Nucleus accumbens (tissue), 56 donors: ENCODE measurements around the gene WFIKKN2.
"Not testable (repeated sequence)": the region's sequence is repeated elsewhere in the genome, so short reads cannot be mapped to it uniquely, and the experiment has no call there.

ENCODE experiments used
- DNase-seq, 56 donors: peaks; one replicate each; lab custom pipeline; 2025; lab: John Stamatoyannopoulos, UW

The WFIKKN2 gene

DNA sequence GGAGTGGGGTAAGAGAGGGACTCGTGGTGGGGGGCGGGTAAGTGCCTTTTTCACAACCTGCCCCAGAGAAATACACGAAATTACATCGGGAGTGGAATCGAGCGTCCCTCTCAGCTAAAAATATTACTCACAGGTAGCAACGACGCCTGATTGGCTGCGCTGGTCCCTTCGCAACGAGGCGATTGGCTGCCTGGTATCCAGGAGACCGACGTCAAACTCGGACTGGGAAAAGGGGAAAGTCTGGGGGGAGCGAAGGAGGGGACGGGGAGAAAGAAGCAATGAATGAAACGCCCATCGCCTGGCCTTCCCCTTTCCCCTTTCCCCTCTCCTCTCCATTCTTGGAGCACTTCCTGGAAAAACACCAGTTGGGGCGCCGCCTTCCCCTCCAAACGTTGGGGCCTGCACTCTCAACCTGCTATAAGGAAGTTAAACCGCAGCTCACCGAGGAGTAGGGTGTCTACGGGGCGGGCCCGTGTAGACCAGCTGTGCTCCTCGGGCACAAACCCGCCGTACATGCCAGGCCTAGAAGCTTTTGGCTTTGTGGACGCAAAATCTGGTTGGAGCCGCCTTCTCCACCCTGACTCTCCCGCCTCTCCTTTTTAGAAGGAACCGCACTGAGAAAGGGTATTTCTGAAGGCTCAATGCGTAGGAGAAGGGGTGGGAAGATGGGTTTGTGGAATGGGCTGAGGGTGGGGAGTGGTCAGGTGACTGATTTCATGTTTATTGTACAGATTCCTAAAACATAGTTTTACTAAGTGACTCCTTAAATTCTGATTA is 32.2 kb downstream of the WFIKKN2 start:
- DNase-seq: peak; percentile 70 to 98 (median 95)

GRCh38 chr17:50868140-50868438 is 32.7 kb downstream of the WFIKKN2 start:
- DNase-seq: no peak

DNA sequence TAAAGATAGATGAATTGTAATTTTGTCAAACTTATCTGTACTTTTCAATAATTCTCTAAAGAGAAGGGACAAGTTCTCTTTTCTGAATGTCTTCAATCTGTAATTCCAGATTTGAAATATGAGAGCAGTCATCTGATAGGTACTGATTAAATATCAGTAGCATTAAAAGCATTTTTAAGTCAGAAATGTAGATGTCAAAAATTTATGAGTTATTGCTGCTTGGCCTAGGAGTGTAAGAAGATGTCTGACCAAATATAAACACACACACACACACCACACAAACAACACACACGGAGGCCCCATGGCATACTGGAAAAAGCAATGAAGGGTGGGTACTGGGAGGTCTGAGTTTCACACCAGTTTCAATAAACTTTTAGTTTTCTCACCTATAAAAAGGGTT is 33.2 kb downstream of the WFIKKN2 start:
- no peak for DNase-seq

DNA sequence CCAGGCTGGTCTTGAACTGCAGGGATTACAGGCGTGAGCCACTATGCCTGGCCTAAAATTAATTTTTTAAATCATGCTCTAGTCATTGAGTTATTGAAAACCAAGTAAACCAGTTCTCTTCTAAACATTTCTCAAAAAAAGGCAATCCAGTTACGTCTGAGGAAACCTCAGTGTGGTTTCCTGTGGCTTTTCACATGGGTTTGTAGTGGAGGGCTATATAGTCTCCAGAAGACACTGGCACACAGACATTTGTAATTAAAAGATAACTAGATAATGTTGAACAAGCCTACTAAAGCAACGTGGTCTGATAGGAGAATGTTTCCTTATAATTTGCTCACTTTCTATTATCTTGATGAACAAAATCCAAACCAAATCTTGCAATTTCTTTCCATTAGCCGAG is 36.0 kb downstream of the WFIKKN2 start:
- DNase-seq: no peak

GRCh38 chr17:50871898-50872297 is 36.5 kb downstream of the WFIKKN2 start:
- DNase-seq: peak in 4 of 56 donors; percentile 25 to 52 (median 41)

DNA sequence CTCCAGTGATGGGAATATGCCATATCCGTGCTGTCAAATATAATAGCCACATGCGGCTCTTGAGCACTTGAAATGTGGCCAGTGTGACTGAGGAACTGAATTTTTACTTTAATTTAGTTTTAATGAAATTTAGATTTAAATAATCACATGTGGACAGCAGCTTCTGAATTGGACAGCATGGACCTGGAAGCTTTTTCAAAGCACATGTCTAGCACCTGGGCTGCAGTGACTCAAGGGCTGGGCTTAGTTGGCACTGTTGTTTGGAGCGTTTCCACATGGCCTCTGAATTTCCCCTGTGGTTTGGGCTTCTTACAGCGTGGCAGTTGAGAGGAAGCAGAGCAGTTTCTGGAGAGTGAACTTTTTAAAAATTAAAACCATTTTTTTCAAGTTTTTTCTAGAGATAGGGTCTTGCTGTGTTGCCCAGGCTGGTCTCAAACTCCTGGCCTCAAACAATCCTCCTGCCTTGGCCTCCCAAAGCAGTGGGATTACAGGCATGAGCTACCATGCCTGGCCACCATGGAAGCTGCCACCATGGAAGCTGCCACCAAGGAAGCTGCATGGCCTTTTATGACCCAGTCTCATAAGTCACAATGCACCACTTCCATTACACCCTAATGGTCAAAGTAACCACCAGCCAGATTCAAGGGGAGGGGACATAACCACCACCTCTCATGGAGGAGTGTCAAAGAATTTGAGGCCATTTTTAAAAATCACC is 37.5 kb downstream of the WFIKKN2 start:
- DNase-seq: no peak

- no peak for DNase-seq
Observed at GRCh38 chr17:50875074-50875473, 39.7 kb downstream of the WFIKKN2 start.

DNA sequence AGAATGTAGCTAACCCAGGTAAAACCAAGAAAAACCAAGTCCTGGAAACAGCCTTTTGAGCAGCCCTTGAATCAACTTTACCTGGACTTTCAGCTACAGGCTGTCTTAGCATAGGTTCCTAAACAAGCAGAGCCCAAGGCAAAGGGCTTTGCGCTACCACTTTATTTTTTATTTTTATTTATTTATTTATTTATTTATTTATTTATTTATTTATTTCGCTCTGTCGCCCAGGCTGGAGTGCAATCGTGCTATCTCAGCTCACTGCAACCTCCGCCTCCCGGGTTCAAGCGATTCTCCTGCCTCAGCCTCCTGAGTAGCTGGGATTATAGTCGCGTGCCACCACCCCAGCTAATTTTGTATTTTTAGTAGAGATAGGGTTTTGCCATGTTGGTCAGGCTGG is 41.7 kb downstream of the WFIKKN2 start:
- not testable (repeated sequence) for DNase-seq

GRCh38 chr17:50877838-50878237 is 42.5 kb downstream of the WFIKKN2 start:
- DNase-seq: no peak

DNA sequence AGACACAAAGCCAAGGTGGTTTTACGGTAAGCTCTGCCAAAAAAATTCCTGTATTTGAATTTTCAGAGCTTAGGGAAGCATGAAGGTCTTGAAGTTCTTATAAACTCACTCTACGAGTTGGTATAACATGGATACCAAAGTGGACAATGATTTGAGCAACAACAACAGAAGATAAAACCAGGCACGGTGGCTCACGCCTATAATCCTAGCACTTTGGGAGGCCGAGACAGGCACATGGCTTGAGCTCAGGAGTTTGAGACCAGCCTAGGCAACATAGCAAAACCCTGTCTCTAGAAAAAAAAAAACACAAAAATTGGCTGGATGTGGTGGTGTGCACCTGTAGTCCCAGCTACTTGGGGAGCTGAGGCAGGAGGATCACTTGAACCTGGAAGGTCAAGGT is 43.7 kb downstream of the WFIKKN2 start:
- no peak for DNase-seq

GRCh38 chr17:50881182-50881581 is 45.8 kb downstream of the WFIKKN2 start:
- no peak for DNase-seq

DNA sequence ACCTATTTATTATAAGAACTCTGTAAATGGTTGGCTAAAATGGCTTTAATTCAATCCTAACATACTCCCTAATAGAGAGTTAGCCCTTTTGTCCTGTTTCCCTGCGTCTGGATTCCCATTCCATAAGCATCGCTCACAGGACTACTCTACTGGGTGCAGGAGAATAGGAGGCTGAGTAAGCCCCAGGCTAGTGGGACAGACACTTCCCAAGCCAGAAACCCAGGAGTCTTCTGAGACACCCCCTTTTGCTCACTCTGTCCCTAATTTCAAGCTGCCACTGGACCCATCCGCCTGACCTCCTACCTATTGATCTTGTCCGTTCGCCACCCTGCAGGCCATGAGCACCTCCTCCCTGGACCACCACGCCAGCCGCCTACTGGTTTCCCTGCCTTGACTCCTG is 47.5 kb downstream of the WFIKKN2 start:
- DNase-seq: no peak

DNA sequence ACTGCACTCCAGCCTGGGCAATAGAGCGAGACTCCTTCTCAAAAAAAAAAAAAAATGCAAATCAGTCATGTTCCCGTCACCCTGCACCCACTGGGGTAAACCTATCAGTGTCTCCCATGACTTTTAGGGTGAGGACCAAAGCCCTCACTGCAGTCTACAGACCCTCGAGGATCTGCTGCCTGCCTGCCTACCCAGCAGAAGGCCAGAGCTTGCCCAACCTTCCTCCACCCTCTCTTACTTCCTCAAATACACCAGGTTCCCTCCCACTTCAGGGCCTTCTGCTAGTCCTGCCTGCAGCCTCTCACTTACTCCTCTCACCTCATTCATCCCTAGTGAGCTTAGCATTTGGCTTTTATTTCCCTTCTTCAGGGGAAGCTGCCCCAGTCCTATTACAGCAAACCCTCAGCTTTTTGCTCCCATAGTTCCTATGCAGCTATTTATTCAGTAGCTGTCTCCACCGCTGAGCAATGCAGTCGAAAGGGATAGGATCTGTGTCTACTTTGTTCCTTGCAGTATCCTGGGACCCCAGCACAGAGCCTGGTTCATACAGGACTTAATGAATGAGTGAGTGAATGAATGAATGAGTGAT is 48.6 kb downstream of the WFIKKN2 start:
- DNase-seq: no peak

GRCh38 chr17:50884439-50885311 is 49.3 kb downstream of the WFIKKN2 start:
- DNase-seq: peak in 13 of 56 donors; percentile 10 to 58 (median 23)

DNA sequence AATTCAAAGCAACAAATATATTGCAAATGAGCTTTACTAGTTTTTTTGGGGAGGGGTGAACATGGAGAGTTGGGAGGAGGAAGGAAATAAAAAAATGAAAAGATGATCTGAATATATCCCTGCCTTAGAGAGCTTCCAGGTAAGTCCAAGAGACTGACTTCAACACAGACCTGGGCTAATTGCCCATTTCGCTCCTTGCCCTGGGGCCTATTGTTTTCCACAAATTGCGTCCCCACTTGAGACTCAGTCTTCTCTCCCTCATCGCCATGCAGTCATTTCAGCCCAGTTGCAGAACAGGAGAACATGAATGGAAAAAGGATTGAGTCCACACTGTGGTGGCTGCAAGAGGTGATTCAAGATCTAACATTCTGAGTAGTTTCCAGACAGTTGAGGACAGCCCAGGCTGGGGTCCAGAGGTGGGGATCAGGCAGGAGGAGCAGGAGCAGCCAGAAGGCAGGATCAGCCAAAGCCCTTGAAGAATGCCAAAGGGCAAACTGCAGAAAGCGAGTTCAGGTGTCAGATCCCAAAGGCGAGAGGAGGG is 52.4 kb downstream of the WFIKKN2 start:
- DNase-seq: no peak

GRCh38 chr17:50889528-50890118 is 54.2 kb downstream of the WFIKKN2 start:
- DNase-seq: no peak

- DNase-seq: no peak
Observed at GRCh38 chr17:50890675-50891516, 55.5 kb downstream of the WFIKKN2 start.

- DNase-seq: no peak
Observed at GRCh38 chr17:50891577-50891989, 56.2 kb downstream of the WFIKKN2 start.
